DND-41 (cell line): Measurements from ENCODE around the gene RAB39B.

ENCODE experiments used
- CTCF ChIP-seq: IDR thresholded peaks from 2 replicates; pipeline ENCODE4 v1.5.1; 2012; ENCODE audit warnings: borderline replicate concordance, low read length, moderate library complexity, mild to moderate bottlenecking; ENCODE audit not compliant: poor library complexity, severe bottlenecking; ENCODE audit errors: extremely low read depth
- EZH2 ChIP-seq: IDR thresholded peaks from 3 replicates; pipeline ENCODE4 v1.6.1; 2012; ENCODE audit warnings: borderline replicate concordance, low read depth, mild to moderate bottlenecking, moderate library complexity, low read length, inconsistent platforms; ENCODE audit not compliant: severe bottlenecking

GRCh38 chrX:155246748-155247147 is 17.5 kb downstream of the RAB39B start:
- TF ChIP-seq CTCF (no peak), EZH2 (no peak)
